ENCODE data around the gene MLXIPL.
"Not testable (repeated sequence)": the region's sequence is repeated elsewhere in the genome, so short reads cannot be mapped to it uniquely, and the experiment has no call there.

DNA sequence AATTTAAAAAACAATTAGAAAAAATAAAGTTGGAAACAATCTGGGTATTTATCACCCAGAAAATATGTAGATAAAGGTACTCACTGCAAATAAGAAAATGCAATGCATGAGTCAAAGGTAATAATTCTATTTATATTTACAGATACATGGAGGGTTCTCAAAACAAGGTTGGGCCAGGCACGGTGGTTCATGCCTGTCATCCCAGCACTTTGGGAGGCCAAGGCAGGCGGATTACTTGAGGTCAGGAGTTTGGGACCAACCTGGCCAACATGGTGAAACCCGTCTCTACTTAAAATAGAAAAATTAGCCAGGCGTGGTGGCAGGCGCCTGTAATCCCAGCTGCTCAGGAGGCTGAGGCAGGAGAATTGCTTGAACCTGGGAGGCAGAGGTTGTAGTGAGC lies 74.2 kb downstream of the MLXIPL start:
- TF ChIP-seq ZFP3 (CRISPR knock-in tag; IDR thresholded peaks at IDR 0.05); ZFP30 (CRISPR knock-in tag; IDR thresholded peaks at IDR 0.05); ARNTL (CRISPR knock-in tag; IDR thresholded peaks at IDR 0.05; ENCODE audit: borderline replicate concordance, low read depth); TCF4 (CRISPR knock-in tag; IDR thresholded peaks at IDR 0.05; ENCODE audit: borderline replicate concordance); CSDC2 (CRISPR knock-in tag; IDR thresholded peaks at IDR 0.05); PPARA (CRISPR knock-in tag; IDR thresholded peaks at IDR 0.05; ENCODE audit: borderline replicate concordance); ZNF8 (CRISPR knock-in tag; IDR thresholded peaks at IDR 0.05); ESRRG (CRISPR knock-in tag; IDR thresholded peaks at IDR 0.05); RARB (CRISPR knock-in tag; IDR thresholded peaks at IDR 0.05); OSR1 (CRISPR knock-in tag; IDR thresholded peaks at IDR 0.05): not testable (repeated sequence)
- TF ChIP-seq, protein P1, sequence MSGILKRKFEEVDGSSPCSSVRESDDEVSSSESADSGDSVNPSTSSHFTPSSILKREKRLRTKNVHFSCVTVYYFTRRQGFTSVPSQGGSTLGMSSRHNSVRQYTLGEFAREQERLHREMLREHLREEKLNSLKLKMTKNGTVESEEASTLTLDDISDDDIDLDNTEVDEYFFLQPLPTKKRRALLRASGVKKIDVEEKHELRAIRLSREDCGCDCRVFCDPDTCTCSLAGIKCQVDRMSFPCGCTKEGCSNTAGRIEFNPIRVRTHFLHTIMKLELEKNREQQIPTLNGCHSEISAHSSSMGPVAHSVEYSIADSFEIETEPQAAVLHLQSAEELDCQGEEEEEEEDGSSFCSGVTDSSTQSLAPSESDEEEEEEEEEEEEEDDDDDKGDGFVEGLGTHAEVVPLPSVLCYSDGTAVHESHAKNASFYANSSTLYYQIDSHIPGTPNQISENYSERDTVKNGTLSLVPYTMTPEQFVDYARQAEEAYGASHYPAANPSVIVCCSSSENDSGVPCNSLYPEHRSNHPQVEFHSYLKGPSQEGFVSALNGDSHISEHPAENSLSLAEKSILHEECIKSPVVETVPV (CRISPR knock-in tag; IDR thresholded peaks at IDR 0.05): not testable (repeated sequence)
